Measurements from ENCODE around the gene ABI2.
"Not testable (repeated sequence)": the region's sequence is repeated elsewhere in the genome, so short reads cannot be mapped to it uniquely, and the experiment has no call there.

The ABI2 gene

DNA sequence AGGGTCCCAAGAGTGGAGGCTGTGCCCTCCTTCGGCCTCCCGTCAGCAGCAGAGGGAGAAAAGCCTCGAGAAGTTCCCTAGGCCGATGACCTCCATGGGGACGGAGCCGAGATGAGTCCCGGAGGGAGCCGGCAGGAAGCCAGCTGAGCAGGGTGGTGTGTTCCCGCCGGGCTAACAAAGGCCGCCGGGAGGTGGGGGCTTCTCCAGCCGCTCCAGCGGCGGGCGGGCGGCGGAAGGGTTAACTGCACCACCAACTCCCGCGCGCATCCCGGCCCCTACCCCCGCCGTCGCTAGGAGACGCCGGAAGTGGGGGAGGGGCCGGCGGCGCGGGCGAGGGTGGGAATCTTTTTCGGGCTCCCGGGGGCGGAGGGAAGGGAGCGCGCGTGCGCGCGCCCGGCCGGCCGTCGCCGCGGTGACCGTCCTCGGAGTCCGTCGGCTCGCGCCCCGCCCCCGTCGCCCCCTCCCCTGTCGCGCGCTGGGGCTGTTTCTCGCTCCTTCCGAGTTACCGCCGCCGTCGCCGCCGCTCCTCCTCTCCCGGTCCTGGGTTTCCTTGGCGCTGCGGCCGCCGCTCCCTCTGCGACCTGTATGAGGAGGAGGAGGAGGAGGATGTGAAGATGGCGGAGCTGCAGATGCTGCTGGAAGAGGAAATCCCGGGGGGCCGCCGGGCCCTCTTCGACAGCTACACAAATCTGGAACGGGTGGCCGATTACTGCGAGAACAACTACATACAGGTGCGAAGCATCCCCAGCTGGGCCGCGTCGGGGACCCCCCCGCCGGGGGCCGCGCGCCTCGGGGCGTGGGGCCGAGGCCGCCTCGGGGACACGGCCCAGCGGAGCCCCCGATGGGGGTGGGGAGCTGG lies at the start of gene ABI2:
Gene ABI2, plus strand, starts transcription at position 494 of the 859 bp plus-strand sequence. Its CDS starts 121 bp downstream, at position 615.
- DNase-seq (ENCODE audit: low read depth in 1 of 2, low spot score in 1 of 2) = peak; percentile 11 to 44

- no peak for DNase-seq (ENCODE audit: low read depth in 1 of 2, low spot score in 1 of 2)
Measured at GRCh38 chr2:203279288-203279687, 48.9 kb upstream of the ABI2 start.

DNA sequence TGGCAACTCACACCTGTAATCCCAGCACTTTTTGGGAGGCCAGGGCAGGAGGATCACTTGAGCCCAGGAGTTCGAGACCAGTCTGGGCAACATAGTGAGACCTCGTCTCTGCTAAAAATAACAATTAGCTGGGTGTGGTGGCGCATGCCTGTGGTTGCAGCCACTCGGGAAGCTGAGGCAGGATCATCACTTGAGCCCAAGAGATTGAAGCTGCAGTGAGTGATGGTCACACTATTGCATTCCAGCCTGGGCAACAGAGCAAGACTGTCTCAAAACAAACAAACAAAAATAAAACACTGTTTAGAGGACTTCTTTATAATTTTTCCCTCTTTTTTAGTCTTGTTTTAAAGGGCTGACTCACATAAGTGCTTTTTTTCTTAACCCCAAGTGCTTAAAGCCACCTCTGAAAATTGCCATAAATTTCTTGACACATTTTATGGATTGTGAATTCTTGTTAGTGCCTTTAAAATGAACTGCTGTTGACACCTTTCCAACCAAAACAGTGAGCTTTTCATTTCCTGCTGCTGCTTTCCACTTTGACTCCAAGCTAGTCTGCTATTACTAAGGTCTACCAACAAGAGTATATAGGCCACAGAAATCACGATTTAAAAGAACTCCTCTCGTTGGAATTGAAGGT lies 47.6 kb upstream of the ABI2 start:
- no peak for DNase-seq (ENCODE audit: low read depth in 1 of 2, low spot score in 1 of 2)

DNA sequence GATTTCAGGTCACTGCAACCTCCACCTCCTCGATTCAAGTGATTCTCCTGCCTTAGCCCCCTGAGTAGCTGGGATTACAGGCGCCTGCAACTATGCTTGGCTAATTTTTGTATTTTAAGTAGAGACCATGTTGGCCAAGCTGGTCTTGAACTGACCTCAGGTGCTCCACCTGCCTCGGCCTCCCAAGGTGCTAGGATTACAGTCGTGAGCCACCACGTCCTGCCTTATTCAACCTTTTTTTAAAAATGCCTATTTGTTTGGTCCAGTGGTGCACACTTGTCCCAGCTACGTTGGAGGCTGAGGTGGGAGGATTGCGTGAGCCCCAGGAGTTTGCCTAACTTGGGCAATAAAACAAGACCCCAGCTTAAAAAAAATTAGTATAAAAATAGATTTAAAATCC lies 46.1 kb upstream of the ABI2 start:
- DNase-seq (ENCODE audit: low read depth in 1 of 2, low spot score in 1 of 2) = no peak

DNA sequence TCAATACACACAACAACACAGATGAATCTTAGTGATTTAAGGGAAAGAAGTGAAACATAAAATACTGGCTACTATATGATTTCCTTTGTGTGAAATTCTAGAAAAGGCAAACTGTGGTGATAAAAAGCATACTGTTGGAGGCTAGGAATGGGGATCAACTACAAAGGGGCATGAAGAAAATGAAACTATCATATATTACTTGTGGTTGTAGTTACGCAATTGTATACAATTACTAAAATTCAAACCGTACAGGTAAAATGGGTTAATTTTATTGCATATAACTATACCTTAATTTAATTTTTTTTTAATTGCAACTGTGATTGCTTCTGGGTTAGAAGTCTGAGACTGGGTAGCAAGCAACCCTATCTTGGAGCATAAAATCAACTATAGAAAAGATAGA lies 41.7 kb upstream of the ABI2 start:
- no peak for DNase-seq (ENCODE audit: low read depth in 1 of 2, low spot score in 1 of 2)

DNA sequence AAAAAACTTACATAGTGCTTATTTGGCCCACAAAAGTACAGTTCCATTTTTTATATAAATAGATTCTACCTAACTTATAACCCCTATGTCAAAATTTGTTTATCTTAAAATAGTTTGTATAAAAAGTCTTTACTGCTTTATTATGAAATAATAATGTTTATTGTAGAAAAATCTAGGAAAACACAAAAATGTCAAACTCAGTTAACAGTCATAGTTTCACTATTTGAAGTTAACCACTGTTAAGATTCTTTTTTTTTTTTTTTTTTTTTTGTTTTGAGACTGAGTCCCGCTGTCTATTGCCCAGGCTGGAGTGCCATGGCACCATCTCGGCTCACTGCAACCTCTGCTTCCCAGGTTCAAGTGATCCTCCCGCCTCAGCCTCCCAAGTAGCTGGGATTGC lies 26.5 kb upstream of the ABI2 start:
- DNase-seq (ENCODE audit: low read depth in 1 of 2, low spot score in 1 of 2) = no peak

GRCh38 chr2:203302586-203302985 lies 25.6 kb upstream of the ABI2 start:
- not testable (repeated sequence) for DNase-seq (ENCODE audit: low read depth in 1 of 2, low spot score in 1 of 2)

GRCh38 chr2:203310688-203311436 lies 17.3 kb upstream of the ABI2 start:
- DNase-seq (ENCODE audit: low read depth in 1 of 2, low spot score in 1 of 2) = no peak

DNA sequence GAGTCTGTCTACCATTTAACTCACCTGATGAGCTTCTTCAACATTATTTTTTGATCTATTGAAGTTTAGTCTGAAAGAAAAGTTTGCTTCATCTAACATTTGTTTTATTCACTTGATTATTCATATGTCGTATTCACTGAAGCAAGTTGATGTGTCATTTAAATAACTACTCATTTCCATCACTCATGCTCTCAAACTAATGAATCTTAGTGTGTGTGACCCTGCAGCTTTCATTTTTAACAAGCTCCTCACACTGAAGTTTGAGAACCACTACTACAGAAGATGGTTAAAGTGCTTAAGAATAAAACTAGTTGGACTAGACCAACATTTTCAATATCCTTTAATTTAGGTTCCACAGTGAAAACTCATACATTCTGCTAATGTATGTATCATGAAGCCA lies 1.8 kb upstream of the ABI2 start:
- no peak for DNase-seq (ENCODE audit: low read depth in 1 of 2, low spot score in 1 of 2)

DNA sequence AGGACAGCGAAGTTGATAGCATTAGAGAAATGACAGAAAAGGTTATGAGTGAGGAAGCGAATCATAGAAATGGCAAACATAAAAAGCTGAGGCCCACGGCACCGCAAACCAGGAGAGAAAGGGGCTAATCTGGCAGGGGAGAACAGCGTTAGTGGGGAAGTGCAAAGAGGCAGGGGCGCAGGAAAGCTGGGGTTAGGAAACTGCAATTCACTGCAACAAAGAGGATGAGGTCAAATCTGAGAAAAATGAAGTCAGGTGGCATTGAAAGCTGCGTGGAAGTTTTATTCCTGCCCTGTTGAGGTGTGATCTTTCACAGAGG lies 653 bp upstream of the ABI2 start:
- no peak for DNase-seq (ENCODE audit: low read depth in 1 of 2, low spot score in 1 of 2)

DNA sequence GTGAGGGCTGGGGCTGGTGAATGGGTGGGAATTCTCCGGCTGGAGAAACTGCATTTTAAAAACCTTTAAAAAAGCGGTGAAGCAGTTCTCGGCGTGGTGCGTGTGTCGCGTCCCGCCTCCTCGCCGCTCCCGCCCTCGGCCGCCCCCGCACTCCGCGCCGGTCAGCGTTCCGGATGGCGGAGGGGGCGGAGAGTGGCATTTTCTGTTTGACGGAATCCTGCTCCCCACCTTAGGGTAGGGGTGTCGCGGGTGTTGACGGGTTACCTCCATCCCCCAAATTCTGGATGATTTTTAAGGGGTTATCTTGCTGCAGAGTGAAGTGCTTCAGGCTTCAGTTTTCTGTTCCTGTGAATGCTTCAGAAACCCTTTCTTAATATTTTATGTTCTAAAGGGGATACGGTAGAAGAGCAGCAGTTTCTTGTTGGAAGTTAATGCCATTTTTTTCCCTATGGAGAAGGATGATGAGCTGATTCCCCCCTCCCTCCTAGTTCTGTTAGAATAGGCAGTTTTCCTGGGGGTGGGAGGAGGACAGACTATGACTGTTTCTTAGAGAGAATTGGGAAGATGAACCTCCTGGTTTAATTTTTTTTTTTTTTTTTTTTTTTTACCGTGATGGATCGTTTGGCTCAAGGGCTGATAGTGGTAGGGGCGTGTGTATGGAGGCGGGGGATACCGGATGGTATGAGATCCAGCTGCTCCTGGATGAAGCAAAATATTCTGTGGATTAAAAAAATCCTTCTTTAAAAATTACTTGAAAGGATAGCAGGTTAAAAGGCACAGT lies 756 bp downstream of the ABI2 start:
- DNase-seq (ENCODE audit: low read depth in 1 of 2, low spot score in 1 of 2) = peak in 1 of 2 donors; percentile 14

DNA sequence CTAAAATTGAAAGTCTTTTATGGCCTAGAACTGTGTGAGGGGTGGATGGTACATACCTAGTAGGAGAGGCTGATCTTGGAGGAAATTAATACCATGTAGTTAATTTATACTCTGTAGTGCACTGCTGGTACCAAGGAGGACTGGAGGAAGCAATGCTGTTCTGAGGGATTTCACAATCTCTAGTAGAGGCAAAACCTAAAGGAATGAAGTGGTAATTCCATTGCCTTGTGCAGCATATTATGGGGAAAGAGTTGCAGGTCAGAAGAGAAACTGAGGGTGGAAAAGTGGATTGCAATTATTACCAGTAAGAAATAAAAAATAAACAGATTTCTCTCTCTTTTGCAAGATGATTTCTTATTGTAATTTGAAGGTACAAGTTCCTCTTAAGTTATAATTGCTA lies 2.2 kb downstream of the ABI2 start:
- DNase-seq (ENCODE audit: low read depth in 1 of 2, low spot score in 1 of 2) = no peak

DNA sequence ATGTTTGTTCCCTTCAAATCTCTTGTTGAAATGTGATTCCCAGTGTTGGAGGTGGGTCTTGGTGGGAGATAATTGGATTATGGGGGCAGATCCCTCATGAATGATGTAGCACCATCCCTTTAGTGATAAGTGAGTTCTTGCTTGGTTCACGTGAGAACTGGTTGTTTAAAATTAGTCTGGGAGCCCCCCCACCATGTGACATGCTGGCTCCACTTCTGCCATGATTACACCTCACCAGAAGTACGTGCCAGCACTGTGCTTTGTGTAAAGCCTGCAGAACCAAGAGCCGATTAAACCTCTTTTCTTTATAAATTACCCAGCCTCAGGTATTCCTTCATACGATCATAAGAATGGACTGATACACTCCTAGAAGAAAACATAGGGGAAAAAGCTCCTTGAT lies 10.1 kb downstream of the ABI2 start:
- DNase-seq (ENCODE audit: low read depth in 1 of 2, low spot score in 1 of 2) = no peak

GRCh38 chr2:203340791-203341487 lies 12.7 kb downstream of the ABI2 start:
- DNase-seq (ENCODE audit: low read depth in 1 of 2, low spot score in 1 of 2) = no peak

DNA sequence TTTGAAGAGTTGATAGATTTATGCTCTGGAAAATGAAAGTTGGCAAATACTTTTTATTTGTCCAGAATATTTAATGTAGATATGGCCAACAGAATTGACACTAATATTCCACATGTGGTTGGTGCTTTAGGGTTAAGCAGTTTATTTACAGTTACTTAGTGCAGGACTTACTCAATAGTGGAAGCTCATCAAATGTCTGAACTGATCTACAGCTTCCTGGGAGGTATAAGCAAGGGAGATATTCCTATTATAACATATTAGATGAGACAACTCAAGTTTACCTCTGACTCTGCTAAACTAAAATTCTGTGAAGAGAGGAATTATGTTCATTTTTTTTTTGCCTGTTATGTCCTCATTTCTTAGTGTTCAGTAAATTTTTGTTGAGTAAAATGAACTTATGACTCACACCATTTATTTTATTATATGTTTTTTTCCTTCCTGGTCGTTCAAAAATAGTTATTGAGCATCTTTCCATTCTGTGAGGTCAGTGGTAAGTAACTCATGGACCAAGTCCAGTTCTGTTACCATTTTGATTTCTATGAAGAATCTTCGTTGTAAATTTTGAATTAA lies 13.6 kb downstream of the ABI2 start:
- no peak for DNase-seq (ENCODE audit: low read depth in 1 of 2, low spot score in 1 of 2)

GRCh38 chr2:203342374-203342773 lies 14.2 kb downstream of the ABI2 start:
- not testable (repeated sequence) for DNase-seq (ENCODE audit: low read depth in 1 of 2, low spot score in 1 of 2)

- DNase-seq (ENCODE audit: low read depth in 1 of 2, low spot score in 1 of 2) = no peak
Measured at GRCh38 chr2:203344667-203345066, 16.5 kb downstream of the ABI2 start.

DNA sequence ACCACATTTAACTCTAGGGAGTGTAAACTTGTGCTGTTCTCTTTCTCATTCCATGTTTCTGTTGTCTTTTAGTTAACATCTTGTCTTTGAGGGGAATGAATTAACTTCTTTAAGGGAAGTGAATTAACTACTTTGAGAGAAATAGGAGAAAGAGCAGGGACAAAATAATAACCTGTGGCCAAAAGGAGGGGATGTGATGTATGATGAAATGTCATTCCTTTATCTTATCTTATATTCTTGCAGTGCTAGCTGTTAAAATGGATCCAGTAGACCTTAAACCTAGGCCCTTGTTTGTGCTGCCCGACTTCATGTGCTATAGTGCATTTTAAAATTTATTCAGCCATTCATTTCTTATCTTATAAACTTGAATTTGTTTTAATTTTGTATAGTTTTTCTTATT lies 18.4 kb downstream of the ABI2 start:
- no peak for DNase-seq (ENCODE audit: low read depth in 1 of 2, low spot score in 1 of 2)

GRCh38 chr2:203347375-203347774 lies 19.2 kb downstream of the ABI2 start:
- DNase-seq (ENCODE audit: low read depth in 1 of 2, low spot score in 1 of 2) = no peak

DNA sequence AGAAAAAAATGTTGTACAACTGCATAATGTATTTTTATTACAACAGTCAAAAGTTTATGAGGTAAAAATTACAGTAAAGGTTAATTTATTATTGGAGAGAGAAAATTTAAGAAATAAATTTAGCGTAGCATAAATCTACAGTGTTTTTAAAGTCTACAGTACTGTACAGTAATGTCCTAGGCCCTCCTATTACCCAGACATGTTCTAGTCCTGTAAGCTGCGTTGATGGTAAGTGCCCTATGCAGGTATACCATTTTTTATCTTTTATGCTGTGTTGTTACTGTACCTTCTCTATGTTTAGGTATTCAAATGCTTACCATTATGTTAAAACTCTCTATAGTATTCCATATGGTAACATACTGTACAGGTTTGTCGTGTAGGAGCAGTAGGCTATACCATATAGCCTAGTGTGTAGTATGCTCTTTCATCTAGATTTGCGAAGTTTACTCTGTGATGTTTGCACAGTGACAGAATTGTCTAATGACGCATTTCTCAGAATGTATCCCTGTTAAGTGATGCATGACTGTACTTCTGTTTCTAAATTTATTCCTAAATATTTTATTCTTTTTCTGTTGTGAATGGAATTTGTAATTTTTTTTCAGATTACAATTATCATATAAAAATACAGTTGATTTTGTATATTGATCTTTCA lies 24.5 kb downstream of the ABI2 start:
- no peak for DNase-seq (ENCODE audit: low read depth in 1 of 2, low spot score in 1 of 2)
